ENCODE measurements around the gene WBP1L.
"Not testable (repeated sequence)": the region's sequence is repeated elsewhere in the genome, so short reads cannot be mapped to it uniquely, and the experiment has no call there.

Gene WBP1L

DNA sequence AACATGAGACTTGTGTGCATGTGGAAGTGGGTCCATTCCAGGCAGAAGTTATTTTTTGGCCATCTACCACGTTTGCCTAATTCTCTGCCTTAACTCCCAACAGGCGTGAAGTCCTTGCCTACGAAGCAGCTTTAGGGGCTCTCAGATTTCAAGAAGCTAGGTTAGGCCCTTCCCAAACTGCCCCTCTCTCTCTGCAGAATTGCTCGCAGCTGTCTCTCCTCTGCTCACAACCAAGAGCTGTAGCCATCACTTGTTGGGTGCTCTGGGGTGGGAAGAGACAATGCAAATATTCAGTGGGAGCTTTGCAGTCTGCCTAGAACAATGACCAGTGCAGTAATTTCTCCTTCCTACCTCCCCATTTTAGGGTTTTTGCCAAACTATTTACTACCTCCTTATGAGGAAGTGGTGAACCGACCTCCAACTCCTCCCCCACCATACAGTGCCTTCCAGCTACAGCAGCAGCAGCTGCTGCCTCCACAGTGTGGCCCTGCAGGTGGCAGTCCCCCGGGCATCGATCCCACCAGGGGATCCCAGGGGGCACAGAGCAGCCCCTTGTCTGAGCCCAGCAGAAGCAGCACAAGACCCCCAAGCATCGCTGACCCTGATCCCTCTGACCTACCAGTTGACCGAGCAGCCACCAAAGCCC, 68.6 kb downstream of the WBP1L start:
- DNase-seq (ENCODE audit: low spot score), result no peak

DNA sequence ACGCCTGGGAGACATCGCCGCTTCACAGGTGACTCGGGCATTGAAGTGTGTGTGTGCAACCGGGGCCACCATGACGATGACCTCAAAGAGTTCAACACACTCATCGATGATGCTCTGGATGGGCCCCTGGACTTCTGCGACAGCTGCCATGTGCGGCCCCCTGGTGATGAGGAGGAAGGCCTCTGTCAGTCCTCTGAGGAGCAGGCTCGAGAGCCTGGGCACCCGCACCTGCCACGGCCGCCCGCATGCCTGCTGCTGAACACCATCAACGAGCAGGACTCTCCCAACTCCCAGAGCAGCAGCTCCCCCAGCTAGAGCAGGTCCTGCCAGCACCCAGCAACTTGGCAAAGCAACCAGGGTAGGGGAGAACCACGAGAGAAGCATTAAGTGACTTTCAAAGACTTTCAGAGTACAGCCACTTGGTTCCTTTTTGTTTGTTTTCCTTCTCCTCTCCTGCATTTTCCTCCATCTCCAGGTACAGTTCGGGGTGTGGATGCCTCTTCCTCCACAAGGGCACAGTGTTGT, 69.3 kb downstream of the WBP1L start:
- DNase-seq (ENCODE audit: low spot score), result no peak

DNA sequence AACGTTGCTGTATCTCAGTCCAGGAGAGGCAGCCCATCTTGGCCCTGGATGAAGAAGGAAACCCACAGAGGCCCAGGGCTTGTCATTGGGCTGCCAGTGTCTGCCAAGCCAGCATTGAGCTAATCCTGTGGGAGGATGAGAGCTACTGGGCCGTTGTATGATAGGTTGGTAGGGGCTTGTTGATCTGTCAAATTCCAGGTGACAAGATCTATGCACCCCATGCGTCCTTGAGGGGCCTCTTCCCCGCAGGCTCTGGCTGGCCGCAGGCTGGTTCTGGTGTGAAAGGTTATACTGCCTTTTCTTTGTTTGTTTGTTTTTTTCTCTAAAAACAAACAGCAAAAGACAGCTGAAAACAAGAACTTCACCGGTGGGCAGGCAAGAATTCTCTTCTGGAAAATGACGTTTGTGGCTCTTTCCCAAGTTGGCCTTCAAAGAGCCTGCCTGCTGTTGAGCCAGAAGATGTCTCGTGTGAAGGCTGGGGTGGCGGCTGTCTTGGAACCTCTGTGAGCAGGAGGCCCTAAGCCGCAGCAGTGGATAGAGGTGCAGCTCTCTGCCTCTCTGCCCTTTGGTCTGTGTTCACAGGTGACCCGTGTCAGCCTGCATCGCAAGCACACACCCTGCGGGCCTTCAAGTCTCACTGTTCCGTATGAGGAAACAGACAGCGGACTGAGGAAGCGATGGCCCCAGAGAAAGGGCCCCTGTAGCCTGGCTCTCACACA, 70.1 kb downstream of the WBP1L start:
- no peak for DNase-seq (ENCODE audit: low spot score)

DNA sequence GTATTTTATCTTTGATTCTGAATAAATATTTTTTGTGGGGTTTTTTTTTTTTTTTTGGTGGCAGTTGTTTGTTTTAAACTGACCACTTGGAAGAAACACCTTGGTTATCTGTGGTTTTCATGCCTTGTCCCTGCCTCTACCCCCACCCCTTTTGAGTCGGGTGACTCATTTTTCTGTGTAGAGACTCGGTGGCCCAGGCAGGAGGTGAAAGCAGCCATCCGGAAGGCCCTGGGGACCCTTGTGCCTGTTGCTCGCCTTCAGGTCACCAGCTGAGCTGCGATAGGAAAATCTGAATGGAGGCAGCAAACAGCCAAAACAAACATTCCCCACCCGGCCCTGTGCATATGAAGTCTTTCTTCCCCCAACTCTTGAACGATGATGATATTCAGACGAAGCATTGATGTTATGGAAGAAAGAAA, 70.7 kb downstream of the WBP1L start:
- DNase-seq (ENCODE audit: low spot score), result no peak

DNA sequence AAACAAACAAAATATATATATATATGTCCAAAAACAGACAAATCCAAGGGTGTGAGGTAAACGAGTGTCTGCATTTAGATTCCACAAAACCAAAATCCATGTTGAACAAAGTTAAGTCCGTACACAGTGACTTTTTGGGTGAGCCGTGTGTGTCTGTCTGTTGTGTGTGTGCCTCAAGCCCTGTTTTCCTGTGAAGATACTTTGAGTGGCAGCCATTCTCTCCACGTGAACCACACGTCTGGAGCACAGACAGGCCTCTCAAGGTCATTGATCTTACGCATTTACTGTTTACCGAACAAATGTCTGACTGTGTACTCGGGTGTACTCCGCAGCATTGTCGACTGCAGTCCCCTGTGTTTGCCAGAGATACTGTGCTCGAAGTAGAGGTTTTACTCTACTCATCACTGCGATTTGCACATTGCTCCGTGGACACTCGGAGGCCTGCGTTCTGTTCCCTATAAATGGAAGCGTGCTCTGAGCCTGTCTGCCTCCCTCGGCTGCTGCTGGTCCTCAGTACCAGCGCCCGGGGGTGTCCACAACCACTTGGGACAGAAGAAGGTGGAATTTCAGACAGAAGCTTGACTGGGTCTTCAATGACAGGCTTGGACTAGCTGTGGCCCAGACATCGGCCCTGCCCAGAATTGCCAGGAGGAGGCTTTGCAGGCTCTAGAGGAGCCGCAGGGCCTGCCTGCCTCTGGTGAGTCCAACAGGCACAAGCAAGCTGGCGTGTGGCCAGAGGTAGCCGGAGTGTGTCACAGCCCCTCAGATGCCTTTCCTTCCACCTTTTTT, 71.3 kb downstream of the WBP1L start:
- DNase-seq (ENCODE audit: low spot score), result no peak

DNA sequence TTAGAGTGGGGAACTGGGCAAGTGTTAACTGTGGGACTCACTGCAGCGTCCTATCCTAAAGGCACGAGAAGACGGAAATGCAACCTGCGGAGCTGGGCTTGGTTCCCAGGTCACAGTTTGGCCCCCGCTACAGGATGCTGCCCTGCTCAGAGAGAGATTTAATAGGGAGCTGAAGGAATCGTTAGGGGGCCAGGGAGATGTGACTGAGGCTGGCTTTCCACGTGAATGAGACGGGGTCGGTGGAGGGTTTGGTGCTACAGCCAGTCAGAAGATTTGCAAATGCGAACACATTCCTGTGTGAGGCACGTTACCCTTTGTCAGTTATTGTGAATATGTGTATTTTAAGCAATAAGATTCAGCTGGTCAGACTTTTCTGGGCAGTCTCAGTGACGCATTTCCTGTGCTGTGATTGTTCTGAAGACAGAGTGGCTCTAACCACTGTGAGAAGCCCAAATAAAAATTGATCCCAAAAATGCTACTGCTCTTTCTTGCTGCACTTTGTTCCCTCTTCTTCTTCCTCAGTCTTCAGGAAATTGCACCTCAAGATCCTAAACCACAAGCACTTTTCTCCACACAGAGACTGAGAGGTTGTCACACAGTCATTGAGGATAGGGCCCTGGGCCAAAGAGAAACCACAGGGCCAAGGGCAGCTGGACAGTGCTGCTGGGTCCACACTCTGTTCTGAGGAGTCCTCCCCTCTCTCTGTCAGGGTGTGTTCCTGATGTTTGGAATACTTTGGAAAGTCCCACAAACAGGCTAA, 72.2 kb downstream of the WBP1L start:
- no peak for DNase-seq (ENCODE audit: low spot score)

DNA sequence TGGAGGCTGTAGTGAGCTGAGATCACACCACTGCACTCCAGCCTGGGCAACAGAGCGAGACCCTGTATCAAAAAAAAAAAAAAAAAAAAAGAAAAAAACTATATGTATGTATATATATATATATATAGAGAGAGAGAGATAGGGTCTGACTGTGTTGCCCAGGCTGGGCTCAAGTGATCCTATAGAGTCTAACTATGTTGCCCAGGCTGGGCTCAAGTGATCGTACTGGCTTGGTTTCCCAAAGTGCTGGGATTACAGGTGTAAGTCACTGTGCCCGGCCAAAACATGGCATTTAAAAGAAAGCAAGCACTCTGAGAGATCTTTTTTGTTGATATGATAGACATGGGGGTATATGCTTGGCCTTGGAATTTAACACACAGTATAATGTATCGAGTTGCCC, 73.4 kb downstream of the WBP1L start:
- no peak for DNase-seq (ENCODE audit: low spot score)

DNA sequence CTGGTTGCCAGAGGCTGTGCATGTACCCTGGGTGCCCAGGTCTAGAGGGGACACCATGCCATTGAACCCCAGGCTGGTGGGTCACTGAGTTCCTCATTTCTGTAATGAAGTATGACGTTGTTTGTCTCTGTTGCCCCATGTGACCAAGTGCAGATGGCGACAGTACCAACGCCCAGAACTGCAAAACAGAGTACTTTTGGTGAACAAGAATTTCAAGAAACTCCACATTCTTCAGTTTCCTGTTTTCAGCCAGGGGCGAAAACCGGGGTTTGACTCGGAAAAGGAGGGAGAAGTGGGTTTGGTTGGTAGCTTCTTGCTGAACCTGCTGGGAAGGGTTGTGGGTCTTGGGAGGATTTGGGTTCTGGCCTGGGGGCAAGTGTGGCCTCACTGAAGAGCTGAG, 75.3 kb downstream of the WBP1L start:
- DNase-seq (ENCODE audit: low spot score), result no peak

DNA sequence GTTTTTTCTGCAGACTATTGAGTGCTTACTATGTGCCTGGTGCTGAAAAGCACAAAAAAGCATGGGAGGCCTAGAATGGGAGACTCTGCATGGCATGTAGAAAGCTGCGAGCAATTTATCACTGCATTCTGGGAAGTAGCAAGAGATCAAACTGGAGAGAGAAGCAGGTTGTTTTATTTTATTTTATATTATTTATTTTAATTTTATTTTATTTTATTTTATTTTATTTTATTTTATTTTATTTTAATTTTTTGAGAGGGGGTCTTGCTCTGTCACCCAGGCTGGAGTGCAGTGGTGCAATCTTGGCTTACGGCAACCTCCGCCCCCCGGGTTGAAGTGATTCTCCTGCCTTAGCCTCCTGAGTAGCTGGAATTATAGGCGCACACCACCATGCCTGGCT, 76.3 kb downstream of the WBP1L start:
- not testable (repeated sequence) for DNase-seq (ENCODE audit: low spot score)

DNA sequence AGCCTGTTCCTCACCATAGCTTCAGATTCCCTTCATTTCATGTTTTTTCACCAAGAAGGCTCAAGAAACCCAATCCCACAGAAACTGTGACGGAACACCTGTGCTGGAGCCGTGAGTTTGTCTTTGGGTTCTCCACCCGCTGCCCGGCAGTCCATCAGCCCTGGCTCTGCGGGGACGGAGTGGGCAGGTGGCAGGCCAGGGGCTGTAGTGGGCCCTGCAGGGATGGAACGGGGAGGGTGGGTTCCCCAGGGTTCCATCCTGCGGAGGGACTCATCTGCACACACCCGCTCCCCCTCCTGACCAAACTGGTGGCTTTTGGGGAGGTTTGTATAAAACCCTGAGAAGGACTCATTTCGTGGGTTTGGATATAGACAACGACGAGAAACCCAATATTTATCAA, 78.5 kb downstream of the WBP1L start:
- DNase-seq (ENCODE audit: low spot score), result no peak

DNA sequence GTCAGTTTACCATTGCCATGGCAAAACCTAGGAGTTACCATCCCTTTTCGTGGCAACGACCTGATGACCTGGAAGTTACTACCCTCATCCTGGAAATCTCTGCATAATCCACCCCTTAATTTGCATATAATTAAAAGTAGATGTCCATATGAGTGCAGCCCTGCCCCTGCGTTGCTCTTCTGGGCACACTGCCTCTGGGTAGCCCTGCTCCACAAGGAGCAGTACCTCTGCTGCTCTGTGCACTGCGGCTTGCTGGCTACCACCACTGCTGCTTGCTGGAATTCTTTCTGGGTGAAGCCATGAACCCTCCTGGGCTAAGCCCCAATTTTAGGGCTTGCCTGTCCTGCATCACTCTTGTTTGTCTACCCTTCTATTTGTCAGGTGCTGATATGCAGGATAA, 80.9 kb downstream of the WBP1L start:
- no peak for DNase-seq (ENCODE audit: low spot score)

DNA sequence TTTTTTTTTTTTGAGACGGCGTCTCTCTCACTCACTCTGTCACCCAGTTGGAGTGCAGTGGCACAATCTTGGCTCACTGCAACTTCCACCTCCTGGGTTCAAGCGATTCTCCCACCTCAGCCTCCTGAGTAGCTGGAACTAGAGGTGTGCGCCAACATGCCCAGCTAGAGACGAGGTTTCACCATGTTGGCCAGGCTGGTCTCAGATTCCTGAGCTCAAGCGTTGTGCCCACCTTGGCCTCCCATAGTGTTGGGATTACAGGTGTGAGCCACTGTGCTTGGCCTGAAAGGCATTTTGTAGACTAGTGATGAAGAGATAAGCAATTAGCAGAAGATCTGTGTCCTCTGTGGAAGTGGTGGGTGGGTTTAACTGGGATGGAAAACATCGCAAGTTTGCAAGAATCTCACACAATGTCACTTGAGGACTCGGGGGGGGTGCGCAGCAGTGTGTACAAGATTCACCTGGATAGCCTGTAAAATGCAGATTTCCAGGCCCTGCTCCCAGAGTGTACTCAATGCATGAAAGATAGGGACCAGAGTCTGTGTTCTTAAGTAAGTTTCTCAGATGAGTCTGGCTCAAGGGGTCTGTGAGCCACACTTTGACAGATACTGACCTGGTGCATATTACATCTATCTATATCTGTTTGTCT, 82.5 kb downstream of the WBP1L start:
- DNase-seq (ENCODE audit: low spot score), result no peak

DNA sequence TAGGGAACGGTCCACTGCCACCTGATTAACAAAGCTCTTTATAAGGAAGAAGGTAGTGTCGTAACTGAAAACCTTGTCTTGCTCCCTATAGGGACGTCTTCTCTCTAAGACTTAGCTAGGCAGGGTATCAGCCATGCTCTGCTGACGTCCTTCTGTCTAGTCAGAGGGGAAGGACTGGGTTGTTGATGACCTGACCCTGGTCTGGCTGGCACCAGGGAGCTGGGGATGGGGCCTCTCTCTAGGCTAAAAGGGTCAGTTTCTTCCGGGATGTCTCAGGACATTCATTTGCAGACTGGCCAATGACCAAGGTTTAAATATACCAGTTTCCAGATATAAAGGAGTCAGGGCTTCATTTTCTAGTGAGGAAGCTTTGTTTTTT, 83.8 kb downstream of the WBP1L start:
- DNase-seq (ENCODE audit: low spot score), result no peak

DNA sequence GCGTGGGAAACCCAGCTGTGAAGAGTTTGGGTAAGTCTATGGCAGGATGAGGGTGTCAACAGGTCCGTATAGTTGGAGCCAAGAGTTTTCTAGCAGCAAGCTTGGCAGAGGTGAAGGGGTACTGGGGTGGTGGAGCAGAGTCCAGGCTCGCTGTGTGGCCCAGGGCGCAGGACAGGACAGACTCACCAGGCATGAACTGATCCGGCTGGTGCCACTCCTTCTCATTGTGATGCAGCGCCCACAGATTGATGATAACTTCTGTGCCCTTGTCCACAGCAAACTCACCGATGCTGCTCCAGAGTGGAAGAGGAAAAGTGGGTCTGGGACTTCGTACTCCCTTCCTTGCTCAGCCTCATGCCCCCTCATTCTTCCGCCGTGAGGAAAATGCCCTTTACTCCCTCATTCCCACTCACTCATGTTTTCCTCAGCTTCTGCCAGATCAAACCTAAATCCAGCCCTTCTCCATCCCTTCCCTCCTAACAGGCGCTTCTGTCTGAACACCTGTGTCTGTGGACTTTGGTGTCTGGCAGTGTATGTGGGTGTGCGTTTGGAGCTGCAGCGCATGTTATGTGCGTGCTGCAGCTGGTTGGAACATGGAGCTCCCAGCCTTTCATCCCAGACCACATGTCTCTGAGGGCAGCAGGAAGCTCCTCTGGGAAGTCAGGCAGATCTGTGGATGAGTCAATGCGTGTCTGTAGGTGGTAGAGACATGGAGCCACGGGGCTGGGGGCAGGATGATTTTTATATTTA, 87.7 kb downstream of the WBP1L start:
- no peak for DNase-seq (ENCODE audit: low spot score)

DNA sequence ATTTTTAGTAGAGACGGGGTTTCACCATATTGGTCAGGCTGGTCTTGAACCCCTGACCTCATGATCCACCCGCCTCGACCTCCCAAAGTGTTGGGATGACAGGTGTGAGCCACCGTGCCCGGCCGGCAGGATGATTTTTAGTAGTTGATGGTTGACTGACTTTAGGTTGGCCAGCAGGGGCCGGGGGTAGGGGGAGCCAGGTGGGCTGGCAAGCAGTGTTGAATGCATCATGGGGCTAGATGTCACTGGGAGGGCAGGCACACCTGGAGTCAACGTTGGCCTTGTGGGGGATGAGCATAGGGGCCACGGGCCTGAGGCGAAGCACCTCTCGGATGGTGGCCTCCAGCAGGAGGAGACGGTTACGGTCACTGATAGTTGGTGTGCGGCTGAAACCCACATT, 88.5 kb downstream of the WBP1L start:
- no peak for DNase-seq (ENCODE audit: low spot score)

DNA sequence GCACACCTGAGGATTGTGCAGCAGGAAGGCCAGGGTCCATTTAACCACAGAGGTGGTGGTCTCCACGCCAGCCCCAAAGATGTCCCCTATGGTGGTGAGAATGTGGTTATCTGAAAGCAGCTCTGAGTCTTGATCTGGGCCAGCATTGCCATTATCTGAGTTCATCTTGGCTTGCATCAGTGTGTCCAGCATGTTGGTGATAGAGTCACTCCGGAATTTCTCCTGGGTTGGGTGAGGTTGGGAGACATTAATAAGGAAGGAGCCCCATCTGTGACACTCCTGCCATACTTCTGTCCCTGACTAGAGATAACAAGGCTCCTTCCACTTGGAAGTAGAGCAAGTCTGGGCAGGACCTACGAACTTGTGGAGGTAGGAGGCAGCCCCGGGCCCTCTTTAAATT, 89.2 kb downstream of the WBP1L start:
- DNase-seq (ENCODE audit: low spot score), result no peak

DNA sequence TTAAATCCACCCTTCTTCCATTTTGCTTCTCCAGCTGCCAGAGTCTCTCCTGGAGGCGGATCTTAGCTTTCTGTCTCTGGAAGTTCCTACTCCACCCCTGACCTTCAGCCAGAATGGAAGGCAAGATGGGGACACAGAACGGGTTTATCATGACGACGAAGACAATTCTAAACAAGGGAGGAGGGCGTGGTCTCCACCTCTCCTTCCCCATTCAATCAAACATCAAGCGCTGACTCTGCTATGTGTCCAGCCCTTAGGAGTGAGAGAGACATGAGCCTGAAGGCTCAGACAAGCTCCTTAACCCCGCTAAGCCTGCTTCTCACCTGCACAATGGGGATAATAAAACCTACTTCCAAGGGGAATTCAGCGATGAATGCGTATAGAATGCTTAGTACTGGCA, 90.4 kb downstream of the WBP1L start:
- no peak for DNase-seq (ENCODE audit: low spot score)

DNA sequence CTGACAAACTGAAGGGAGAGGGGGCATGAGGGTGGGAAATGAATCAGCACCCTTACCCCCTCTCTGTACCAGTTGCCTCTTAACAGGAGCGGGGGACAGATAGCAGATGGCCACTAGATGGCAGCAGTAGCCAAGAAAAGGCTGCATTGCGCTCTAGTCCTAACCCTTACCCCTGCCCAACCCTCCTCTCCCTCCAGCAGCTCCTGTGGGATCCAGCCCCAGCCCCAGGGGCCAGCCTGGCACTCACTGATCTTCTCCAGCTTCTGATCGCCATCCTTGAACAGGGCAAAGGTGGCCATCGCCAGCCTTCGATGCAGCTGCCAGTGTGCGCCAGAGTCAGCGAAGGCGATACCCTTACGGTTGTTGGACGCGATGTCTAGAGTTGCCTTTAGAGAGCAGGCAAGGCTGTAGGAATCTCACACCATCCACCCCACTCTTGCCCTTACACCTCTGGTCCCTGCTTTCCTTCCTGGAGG, 91.3 kb downstream of the WBP1L start:
- DNase-seq (ENCODE audit: low spot score), result peak; percentile 78

DNA sequence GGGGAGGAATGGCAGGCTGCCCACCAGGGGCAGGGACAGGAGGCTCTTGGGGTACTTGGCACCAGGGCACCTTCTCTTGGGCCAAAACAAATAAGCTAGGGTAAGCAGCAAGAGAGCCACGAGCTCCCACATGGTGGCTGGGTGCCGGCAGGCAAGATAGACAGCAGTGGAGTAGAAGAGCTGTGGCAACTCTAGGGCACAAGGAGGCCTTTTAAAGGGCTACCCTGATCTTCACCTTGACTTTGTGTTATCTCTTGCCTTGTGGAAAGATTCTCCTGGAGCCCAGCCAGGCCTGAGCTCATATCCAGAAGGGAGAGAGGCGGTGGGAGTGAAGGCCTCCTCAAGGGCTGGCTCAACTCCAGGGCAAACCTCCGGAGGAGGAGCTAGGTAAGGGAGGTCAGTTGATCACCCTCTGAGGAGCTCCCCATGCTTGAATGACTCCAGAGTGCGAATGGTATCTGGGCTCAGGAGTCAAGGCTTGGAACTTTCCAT, 93.5 kb downstream of the WBP1L start, which contains the start of gene CYP17A1:
TSS of gene CYP17A1 (minus strand) at position 184 of the 492 bp plus-strand sequence. CDS start at position 132, 52 bp downstream.
- no peak for DNase-seq (ENCODE audit: low spot score)

DNA sequence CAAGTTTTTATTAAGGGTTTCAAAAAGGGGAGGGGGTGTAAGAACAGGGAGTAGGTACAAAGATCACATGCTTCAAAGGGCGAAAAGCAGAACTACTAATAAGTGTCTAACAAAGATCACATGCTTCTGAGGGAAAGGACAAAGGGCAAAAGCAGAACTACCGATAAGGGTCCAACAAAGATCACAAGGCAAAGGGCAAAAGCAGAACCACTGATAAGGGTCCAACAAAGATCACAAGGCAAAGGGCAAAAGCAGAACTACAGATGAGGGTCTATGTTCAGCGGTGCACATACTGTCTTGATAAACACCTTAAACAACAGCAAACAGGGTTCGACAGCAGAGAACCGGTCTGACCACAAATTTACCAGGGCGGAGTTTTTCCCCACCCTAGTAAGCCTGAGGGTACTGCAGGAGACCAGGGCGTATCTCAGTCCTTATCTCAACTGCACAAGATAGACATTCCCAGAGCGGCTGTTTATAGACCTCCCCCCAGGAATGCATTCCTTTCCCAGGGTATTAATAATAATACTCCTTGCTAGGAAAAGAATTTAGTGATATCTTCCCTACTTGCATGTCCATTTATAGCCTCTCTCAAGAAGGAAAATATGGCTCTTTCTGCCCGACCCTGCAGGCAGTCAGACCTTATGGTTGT, 94.7 kb downstream of the WBP1L start:
- DNase-seq (ENCODE audit: low spot score), result not testable (repeated sequence)

All from left forelimb (tissue), 1 donor.